Fibroblast of skin of left quadriceps (primary cell): ENCODE results near the gene CHAD.
A peak's percentile ranks its signal among the peaks of the same experiment; 100 is the strongest.
"Not testable (repeated sequence)": the region's sequence is repeated elsewhere in the genome, so short reads cannot be mapped to it uniquely, and the experiment has no call there.

Source experiments
- DNase-seq, 2 experiments: peaks; one replicate each; pipeline ENCODE4 v3.0.0-alpha.2; 2013; ENCODE audit warnings: low read depth in 2 of 2

The CHAD gene

DNA sequence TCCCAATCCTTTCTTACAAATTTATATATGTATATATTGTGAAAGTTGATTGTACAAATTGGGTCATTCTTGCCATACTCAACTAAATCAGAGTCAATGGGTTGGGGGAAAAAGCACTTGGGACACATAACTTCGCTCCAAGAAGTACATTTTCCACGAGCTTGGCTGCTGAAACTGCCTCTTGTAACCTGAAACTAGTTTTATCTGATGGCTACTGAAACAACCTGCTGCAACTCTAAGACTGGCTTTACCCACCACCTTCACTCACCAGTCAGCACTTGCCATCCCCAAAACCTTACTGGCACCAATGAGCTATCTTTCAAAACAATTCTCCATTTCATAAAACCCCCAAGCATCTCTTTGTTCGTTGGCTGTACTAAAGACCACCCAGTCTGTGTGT is 25.1 kb upstream of the CHAD start:
- no peak for DNase-seq

- DNase-seq = no peak
Observed at GRCh38 chr17:50492214-50492613, 23.5 kb upstream of the CHAD start.

DNA sequence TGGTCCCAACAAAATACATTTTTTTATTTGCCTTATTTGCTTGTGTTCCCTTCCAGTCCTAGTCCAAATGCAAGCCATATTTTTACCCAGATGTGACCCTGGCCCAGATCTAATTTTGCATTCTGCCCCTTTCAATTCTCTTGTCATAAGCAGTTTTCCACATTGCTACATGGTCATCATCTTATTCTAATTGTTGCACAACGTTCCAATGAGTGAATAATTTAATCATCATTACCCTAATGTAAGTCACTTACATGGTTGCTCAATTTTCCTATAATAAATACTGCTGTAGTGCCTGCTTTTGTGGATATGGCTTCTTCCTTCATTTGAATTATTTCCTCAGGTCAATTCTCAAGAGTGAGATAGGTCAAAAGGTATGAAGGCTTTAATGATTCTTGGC is 22.8 kb upstream of the CHAD start:
- no peak for DNase-seq

GRCh38 chr17:50488880-50489279 is 20.2 kb upstream of the CHAD start:
- DNase-seq = no peak

DNA sequence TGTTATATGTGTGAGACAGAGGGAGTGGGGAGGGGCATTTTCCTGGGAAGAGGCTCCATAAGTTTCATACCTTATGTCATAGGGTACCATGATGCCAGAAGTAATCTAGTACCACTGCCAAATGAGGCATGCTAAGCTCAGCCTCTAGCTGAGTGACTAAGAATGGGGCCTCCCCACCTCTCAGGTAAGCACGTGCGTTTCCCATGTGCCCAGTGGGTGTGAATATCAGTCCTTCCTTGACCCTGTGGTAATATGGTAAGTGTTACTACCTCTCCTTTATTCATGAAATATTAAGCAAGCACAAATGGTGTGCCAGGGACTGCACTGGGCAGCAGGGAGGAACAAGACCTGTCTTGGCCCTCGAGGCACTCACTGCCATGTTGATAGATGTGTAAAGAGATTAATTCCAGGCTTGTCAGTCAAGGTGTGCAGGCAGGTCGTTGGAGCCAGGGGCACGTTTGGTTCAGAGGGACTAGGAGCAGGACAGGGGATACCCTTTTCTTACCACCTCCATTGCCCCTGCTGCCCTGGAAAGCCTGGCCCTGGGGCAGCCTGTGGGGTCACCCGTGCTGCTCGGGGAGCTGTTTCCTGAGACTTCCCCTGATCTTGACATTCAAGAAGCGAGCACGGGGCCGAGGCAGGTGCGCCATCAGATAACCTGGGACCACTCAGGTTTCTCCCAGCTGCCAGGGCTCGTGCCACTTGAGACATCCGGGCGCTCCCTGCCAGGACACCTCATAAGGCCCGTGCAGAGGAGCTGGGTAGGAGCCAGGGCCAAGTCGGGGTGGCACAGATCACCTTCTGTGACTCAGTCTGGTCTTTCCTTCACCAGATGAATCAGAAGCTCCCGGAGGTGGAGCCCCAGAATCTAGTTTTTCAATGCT is 18.8 kb upstream of the CHAD start:
- no peak for DNase-seq

DNA sequence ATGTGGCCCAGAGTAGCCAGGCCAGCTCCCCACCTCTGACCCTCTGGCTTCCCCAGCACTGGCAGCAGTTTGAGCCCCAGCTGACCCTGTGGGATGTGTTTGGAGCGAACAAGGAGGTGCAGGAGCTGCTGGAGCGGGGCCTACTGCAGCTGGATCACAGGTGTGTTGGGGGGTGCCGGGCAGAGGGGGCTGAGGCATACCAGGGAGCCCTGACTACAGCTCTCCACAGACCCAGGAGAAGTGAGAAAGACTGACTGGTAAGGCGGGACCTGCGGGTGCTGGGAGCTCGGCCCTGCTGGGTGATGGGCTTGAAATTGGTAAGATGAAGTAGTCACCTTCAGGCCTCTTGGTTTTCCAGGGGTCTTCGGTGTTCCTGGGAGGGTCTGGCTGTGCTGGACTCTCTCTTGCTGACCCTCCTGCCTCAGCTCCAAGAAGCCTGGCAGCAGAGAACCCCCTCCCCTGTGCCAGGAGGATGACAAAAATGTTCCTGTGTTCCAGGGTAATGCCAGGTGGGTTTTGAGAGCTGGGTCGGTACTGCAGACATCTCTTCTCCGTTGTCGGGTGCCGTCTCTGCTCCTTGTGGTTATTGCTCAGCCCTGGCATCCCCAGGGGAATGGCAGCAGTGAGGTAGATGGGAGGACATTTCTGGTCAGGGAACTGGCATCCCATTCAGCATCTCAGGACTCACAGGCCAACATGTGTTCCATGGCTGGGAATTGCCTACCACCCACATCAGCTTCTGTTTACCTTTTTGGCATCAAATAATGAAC is 15.9 kb upstream of the CHAD start:
- no peak for DNase-seq

GRCh38 chr17:50483266-50483665 is 14.6 kb upstream of the CHAD start:
- DNase-seq = no peak

DNA sequence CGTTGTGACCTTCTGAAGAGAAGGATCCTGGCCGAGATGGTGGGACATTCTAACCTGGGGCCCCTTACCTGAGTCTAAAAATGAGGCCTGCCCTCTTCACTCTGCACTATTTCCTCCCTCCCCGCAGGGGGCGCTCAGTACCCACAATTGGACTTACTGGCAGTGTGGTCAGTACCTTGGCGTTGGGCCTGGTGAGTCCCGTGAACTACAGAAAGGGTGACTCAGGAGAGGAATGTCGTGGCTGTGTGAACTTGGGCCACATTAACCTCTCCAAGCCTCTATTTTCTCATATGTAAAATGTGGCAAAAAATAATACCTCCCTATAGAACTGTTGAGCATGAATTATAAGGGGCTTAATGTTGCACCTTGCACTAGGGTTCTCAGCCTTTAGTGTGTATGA is 13.8 kb upstream of the CHAD start:
- DNase-seq = peak; percentile 72 to 75

DNA sequence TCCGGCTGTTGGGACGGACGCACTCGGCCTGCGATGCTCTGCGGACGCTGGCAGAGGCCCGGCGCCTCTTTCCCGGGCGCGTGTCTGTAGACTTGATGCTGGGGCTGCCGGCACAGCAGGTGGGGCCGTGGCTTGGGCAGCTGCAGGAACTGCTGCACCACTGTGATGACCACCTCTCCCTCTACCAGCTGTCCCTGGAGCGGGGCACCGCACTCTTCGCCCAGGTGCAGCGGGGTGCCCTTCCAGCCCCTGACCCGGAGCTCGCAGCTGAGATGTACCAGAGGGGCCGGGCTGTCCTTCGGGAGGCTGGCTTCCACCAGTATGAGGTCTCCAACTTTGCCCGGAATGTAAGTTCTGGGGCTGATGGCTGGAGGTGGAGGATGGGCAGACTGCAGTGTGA is 13.4 kb upstream of the CHAD start:
- DNase-seq = no peak

- DNase-seq = no peak
Observed at GRCh38 chr17:50481648-50482047, 13.0 kb upstream of the CHAD start.

GRCh38 chr17:50480854-50481490 is 12.3 kb upstream of the CHAD start:
- DNase-seq = no peak

DNA sequence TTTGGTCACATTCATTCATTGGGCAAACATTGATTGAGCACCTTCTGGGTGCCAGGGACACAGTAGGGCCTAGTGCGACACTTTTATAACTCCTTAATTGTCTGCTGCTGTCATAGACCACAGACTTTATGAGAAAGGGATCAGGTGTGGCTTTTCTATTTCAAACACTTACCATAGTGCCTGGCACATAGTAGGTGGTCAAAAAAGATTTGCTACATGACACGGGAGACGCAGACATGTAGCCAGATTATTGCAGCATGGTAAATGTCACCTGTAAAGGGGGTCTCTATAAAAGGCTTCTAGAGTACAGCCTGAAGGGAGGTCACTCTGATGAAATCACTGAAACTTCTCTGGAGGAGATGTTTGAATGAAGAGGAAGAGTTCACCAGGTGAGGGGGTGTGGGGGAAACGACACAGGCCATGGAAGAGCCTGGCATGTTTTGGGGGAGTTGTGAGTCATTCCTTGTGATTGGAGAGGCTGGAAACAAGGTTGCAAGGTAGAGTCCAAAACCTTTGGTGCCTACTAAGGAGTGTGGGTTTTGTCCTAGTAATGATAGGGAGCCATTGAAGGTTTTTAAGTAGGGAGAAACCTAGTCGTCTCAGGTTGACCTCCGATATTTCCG is 11.6 kb upstream of the CHAD start:
- no peak for DNase-seq

DNA sequence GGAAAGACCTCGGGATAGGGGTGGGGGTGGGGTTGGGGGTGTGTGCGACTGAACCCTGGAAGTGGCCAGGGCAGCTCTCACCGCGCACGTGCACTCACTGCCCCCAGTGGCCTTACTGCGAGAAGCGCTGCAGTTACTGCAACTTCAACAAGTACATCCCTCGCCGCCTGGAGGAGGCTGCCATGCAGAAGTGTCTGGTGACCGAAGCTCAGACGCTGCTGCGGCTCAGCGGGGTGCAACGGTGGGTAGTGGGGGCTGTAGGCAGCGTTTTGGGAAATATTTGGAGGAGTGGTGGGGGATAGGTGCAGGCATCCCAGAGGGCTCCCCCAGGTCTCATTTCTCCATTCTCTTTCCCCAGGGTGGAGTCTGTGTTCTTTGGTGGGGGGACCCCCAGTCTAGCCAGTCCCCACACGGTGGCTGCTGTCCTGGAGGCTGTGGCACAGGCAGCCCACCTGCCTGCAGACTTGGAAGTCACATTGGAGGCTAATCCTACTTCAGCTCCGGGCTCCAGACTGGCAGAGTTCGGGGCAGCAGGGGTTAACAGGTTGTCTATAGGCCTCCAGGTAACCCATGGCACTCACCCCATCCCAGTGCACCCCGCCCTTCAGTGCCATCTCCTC is 11.0 kb upstream of the CHAD start:
- peak; percentile 26 to 39 for DNase-seq

DNA sequence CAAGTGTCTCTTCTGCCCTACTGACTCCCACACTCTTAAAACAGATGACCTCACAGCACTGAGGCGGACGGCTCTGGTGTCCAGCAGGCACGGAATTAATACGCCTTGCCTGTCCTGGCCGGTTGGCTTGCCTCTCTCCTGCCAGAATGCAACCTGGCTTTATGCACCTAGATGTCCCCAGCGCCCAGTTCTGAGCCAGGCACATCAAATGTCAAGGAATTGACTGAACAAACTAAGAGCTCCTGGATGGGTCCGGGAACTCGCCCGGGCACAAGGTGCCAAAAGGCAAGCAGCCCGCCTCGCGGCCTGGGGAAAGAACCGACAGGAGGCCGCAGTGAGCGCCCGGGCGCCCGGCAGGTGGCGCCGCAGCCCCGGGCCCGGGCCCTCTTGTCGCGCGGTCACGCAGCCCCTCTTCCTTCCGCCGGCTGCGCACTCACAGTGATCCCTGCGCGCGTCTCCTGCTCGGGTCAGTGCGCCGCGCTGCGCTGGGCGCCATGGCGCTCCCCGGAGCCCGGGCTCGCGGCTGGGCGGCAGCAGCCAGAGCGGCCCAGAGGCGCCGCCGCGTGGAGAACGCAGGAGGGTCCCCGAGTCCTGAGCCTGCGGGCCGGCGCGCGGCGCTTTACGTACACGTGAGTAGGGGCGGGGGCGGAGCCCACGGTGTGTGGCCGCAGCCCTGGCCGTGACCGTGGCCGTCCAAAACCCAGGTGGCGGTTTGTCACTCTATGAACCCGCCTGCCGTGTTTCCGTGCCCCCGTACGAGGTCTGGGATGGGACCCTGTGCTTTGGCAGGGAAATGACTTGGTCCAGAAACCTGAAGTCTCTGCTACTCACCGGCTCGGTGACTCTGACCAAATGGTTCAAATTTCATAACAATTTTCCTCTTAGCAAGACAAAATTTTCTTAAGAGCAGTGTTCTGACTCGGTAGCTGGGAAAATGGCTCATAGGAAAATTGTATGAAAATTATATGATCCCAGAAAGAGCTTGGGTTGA is 10.0 kb upstream of the CHAD start, which contains the start of gene RSAD1:
Gene RSAD1, plus strand, starts transcription at position 470 of the 991 bp plus-strand sequence. Its CDS starts 25 bp downstream, at position 495.
- DNase-seq = peak; percentile 73 to 74

DNA sequence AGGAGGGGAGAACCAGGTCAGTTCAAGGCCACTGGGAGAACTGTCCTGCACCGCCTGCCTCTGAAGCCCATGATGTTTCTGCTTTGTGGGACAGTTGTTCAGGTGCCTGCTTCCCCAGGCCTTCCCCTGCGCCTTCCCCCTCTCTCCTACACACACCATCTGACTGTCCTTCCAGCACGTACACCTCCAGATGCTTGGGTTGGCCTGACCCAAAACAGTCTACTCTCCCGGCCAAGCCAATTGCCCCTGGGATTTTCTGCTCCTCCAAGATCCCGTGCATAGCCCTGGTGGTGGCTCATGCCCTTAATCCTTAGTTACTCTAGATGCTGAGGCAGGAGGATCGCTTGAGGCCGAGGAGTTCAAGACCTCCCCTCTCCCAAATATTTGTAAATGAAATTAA is 9.3 kb upstream of the CHAD start:
- no peak for DNase-seq

GRCh38 chr17:50476545-50477315 is 8.1 kb upstream of the CHAD start:
- DNase-seq = no peak

DNA sequence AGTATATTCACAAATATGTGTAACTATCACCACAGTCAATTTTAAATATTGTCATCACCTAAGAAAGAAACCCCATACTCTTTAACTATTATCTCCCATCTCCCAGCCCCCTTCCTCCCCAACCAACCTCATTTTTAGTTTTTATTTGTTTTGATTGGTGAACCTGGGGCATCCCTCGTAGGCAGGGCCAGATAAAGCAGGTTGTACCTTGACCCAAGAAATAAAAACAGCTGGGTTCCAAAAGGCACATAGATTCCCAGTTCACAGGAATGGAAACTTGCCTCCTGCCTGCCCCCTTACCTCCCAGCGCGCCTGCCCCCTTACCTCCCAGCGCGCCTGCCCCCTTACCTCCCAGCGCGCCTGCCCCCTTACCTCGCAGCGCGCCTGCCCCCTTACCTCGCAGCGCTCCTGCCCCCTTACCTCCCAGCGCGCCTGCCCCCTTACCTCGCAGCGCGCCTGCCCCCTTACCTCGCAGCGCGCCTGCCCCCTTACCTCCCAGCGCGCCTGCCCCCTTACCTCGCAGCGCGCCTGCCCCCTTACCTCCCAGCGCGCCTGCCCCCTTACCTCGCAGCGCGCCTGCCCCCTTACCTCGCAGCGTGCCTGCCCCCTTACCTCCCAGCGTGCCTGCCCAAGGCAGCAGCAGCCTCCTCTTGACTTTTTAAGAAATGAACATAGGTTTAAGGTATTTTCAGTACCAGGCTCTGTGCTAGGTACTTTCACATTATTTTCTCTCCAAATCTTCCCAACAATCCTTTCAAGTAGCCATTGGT is 7.3 kb upstream of the CHAD start:
- not testable (repeated sequence) for DNase-seq

- DNase-seq = no peak
Observed at GRCh38 chr17:50475362-50475761, 6.7 kb upstream of the CHAD start.

DNA sequence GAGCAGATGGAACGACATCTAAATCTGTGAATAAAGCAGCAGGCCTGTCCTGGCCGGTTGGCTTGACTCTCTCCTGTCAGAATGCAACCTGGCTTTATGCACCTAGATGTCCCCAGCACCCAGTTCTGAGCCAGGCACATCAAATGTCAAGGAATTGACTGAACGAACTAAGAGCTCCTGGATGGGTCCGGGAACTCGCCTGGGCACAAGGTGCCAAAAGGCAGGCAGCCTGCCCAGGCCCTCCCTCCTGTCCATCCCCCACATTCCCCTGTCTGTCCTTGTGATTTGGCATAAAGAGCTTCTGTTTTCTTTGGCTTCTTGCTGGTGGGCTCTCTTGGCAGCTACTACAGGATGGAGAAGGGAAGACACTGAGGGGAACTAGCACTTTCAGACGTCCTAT is 5.8 kb upstream of the CHAD start:
- no peak for DNase-seq
